NCI-H187 treated with DMSO at 0.1 percent for 48 hours (cell line): ENCODE measurements around the gene ADD1.
"Not testable (repeated sequence)": the region's sequence is repeated elsewhere in the genome, so short reads cannot be mapped to it uniquely, and the experiment has no call there.

Source experiments
- DNase-seq: peaks from one replicate; lab custom pipeline; 2025; lab: John Stamatoyannopoulos, UW

ADD1 gene

DNA sequence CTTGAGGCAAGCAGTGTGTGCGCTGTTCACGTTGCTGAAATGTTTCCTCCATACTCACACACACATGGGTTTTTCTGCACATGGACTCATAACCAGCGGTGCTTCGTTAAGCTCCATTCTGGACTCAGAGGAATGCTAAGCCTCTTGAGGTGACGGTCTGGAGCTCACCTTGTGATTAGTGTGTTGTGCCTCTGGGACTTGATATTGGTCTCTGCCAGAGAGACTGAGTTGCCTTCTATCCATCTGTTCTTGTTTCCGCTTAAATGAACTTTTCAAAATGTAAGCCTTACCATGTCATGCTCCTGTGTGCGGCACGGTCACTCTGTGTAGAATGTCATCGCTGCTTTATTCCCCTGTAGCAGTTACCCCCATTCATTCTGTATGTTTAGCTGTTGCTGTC lies 42.5 kb downstream of the ADD1 start:
- no peak for DNase-seq

DNA sequence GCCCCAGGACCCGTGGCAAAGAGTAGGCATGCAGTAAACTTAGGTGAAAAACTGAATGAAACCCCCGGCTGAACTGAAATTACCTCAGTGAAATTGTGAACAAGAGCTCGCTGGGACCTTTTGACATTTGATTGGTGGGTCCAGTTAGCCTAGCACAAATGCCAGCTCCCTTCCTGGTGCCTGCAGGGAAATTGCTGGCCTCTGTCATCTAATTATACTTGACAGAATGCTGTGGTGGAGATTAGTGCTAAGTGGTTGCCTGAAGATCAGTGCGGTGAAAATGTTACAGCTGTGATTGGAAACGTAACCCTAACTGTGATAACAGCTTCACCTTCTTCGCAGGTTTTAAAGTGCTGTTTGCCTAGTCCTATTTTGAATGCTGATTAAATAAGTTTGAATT lies 43.0 kb downstream of the ADD1 start:
- no peak for DNase-seq

DNA sequence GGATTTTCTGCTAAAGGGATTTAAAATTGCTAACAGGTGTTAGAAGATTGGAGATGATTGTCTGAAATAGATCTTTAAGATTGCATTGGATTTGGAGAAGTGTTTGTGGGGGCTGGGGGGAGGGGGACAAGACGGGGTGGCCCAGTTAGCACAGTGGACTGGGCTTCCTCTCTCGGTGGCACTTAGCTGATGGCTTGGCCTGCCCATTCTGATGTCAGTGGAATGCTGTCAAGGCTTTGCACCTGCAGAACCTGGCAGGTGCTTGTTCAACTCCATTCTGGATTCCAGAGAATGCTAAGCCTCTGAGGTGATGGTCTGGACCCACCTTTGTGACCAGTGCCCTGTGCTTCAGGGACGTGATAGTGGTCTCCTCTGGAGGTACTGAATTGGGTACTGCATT lies 43.7 kb downstream of the ADD1 start:
- no peak for DNase-seq

- no peak for DNase-seq
Observed at GRCh38 chr4:2888886-2889285, 45.2 kb downstream of the ADD1 start.

DNA sequence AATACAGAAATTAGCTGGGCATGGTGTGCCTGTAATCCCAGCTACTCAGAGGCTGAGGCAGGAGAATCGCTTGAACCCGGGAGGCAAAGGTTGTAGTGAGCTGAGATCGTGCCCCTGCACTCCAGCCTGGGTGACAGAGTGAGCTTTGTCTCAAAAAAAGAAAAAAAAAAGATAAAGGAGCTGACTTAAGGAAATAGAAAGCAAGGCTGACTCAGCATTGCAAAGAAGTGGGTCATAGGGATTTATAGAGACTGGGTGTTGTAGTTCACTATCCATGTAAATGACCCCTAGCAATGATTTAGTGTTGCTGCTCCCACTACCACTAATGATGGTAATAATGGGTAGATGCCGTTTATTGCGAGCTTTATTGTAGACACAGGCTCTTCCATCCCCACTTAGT lies 47.6 kb downstream of the ADD1 start:
- DNase-seq = no peak

DNA sequence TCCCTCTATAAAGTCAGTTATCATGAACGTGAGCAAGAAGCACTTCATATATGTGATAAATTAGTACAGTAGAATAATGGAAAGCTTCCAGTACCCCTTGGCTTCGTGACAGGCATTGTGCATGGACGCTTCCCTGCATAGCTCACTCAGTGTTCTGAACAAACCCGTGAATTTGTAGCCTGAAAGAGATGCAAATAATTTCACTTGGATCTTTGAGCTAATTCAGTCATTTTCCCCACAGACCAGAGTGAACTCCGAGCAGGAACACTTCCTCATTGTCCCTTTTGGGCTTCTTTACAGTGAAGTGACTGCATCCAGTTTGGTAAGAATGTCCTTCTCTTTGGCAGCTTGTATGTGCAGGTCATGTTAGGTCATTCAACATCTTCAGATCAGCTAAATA lies 50.1 kb downstream of the ADD1 start:
- no peak for DNase-seq

- no peak for DNase-seq
Observed at GRCh38 chr4:2898001-2898400, 54.4 kb downstream of the ADD1 start.

DNA sequence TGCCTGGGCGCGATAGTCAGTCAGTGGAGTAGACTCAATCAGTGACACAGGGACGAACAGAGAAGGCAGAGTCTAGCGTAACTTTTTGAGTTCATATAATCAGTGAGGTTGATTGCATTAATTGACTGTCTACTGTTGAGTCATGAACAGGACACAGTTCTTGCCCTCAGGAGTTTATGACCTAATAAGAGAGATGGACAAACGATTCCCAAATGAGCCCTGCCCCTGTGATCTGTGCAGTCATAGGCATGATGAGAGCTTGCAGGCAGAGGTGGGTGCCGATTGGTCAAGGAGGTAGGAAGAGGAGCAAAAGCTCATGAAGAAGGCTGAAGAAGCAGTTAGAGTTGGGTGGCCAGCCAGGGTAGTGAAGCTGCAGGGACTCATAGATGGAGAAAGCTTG lies 57.1 kb downstream of the ADD1 start:
- DNase-seq = no peak

DNA sequence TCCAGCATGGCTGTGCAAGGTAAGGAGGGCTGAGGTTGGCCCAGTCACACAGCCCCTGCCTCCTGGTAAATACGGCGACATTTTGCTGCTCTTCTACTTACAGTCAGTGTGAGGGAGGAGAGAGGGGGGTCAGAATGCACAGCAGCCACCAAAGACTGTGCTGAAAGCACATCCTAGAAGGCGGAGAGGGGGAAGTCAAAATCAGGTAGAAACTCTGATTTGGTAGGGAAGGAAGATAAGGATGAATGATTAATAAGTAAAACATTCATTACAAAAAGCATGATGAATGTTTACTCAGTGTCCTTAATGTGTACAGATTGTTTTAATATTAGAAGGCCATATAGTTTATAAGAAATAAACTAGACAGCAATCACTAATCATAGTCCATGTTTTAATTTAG lies 57.5 kb downstream of the ADD1 start:
- DNase-seq = no peak

GRCh38 chr4:2902126-2902525 lies 58.5 kb downstream of the ADD1 start:
- DNase-seq = no peak

- no peak for DNase-seq
Observed at GRCh38 chr4:2905544-2905943, 61.9 kb downstream of the ADD1 start.

- DNase-seq = no peak
Observed at GRCh38 chr4:2906218-2906617, 62.6 kb downstream of the ADD1 start.

GRCh38 chr4:2907226-2907625 lies 63.6 kb downstream of the ADD1 start:
- DNase-seq = no peak

- DNase-seq = no peak
Observed at GRCh38 chr4:2907706-2908293, 64.2 kb downstream of the ADD1 start.

- DNase-seq = no peak
Observed at GRCh38 chr4:2908686-2909085, 65.0 kb downstream of the ADD1 start.

DNA sequence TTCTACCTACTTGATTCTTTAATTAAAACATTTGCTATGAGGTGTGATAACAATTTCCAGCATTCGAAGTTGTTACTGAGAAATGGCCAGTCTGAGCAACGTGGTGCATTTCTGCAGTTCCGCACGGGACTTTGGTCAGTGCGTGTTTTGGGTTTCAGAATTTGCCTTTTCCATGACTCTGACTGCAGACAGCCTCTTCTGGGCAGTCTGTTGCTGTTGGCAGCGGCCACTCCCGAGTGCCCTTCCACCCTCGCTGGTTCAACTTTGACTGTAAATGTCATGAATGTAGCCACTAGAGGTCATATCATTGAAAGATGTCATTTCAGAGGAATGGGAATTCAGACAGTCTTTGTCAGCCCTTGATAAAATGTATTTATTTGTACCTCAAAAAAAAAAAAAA lies 65.9 kb downstream of the ADD1 start:
- DNase-seq = no peak

DNA sequence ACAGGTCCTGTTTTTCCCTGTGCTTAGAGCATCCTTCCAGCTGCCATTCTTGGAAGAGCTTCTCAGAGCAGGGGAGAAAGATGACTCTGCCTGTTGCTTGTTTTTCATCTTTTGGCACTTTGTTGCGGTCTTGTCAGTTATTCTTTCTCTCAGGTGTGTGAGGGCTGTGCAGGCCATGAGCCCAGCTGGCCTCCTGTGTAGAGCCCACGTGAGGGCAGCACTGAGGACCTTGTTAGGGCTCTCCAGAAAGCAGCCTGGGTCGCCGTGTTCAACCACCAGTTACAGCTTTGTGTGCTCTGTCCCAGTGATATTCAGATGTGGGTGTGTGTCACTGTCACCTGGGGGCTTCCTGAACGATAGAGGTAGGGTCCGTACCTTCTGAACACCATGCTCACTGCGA lies 66.8 kb downstream of the ADD1 start:
- DNase-seq = no peak

DNA sequence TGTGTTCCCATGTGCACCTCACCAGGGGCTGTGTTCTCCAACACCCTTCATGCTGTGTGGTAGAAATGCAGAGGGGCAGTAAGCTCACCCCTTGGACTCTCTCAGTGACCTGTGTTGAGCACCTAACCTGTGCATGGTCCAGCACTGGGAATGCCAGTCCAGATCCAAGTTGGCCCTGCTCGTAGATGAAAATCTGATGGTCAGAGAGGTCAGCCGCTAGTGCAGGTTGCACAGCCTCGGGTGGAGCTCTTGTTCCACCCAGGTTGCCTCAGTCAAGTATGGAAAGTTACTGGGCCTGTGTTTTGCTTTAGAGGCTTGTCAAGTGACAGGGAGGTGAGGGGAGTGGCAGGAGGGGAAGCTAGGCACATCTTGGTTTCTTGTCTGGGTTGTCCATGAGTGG lies 68.2 kb downstream of the ADD1 start:
- DNase-seq = no peak

DNA sequence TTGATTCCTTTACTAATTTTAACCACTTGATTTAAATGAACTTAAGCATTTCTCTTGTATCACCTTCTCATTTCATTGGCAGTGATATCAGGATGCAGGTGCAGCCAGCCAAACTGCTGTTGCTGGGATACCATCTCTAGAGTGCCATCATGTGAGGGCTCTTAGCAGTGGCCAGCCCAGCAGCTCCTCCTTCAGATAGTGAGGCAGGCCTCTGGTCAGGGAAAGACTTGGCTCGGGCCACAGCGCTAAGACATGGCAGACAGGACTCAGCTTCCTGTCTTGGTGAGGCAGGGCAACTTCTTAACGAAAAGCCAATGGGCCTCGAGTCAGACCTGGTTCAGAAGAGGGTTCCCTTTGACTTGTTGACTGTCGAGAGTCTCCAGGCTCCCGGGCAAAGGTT lies 69.5 kb downstream of the ADD1 start:
- peak; percentile 10 for DNase-seq

- no peak for DNase-seq
Observed at GRCh38 chr4:2914256-2915126, 70.8 kb downstream of the ADD1 start.

DNA sequence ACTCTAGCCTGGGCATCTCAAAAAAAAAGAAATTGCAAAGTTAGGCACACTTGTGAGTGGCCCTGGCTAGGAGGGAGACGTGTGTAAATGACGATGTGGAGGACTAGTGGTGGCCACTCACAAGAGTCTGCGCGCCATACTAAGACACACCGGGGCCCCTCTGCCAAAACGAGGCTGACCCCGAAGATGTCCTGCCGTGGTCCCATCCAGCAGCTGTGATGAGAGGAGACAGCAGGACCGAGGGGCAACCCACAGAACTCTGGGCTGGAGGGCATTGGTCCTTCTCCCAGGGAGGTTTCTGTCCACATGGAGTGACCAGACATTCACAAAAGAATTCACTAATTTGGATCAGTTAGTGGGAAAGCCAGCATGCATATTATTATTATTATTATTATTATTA lies 72.1 kb downstream of the ADD1 start:
- DNase-seq = no peak

DNA sequence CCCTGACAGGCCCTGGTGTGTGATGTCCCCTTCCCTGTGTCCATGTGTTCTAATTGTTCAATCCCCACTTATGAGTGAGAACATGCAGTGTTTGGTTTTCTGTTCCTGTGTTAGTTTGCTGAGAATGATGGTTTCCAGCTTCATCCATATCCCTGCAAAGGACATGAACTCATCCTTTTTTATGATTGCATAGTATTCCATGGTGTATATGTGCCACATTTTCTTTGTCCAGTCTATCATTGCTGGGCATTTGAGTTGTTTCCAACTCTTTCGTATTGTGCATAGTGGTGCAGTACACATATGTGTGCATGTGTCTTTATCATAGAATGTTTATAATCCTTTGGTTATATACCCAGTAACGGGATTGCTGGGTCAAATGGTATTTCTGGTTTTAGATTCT lies 73.1 kb downstream of the ADD1 start:
- DNase-seq = not testable (repeated sequence)

GRCh38 chr4:2918300-2918699 lies 74.7 kb downstream of the ADD1 start:
- not testable (repeated sequence) for DNase-seq

DNA sequence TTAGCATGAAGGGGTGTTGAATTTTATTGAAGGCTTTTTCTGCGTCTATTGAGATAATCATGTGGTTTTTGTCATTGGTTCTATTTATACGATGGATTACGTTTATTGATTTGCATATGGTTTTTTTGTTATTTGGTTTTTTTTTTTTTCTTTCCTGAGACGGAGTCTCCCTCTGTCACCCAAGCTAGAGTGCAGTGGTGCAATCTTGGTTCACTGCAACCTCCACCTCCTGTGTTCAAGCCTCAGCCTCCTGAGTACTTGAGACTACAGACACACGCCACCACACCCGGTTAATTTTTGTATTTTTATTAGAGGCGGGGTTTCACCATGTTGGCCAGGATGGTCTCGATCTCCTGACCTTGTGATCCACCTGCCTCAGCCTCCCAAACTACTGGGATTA lies 75.1 kb downstream of the ADD1 start:
- DNase-seq = not testable (repeated sequence)
